Vagina (tissue), 2 donors: ENCODE results near the gene SMIM23.

Experiments used
- CTCF ChIP-seq, 3 experiments: fragments of 450-650 bp in 2 of 3; fragments of 200-600 bp in 1 of 3; sonication (generic) in 1 of 3; IDR thresholded peaks; one replicate each; pipeline ENCODE4 v1.5.1; 2017 to 2019; ENCODE audit warnings: antibody characterized with exemption in 3 of 3, mild to moderate bottlenecking in 2 of 3, moderate library complexity in 2 of 3
- POLR2A ChIP-seq, 2 donors: fragments of 450-650 bp; IDR thresholded peaks; one replicate each; pipeline ENCODE4 v1.6.1; 2017; ENCODE audit warnings: antibody characterized with exemption in 2 of 2, mild to moderate bottlenecking in 2 of 2, moderate library complexity in 2 of 2

- TF ChIP-seq CTCF (IDR thresholded peaks at IDR 0.05) (no peak), POLR2A (IDR thresholded peaks at IDR 0.05) (no peak)
Observed at GRCh38 chr5:171810227-171810626, 24.6 kb downstream of the SMIM23 start.
